GM19043 (cell line): Measurements from ENCODE around the gene PRDM2.

Experiments used
- ATAC-seq: cut with Tn5 transposase; IDR thresholded peaks from one replicate; pipeline ENCODE4 v1.9.1; 2021; ENCODE audit warnings: low read depth; ENCODE audit not compliant: unreplicated experiment

The PRDM2 gene

GRCh38 chr1:13828454-13829151 lies 128.6 kb downstream of the PRDM2 start:
- peak; percentile 63 for ATAC-seq

GRCh38 chr1:13829152-13829769 lies 129.3 kb downstream of the PRDM2 start:
- ATAC-seq = no peak

GRCh38 chr1:13830170-13830569 lies 130.2 kb downstream of the PRDM2 start:
- ATAC-seq = no peak

- ATAC-seq = no peak
Observed at GRCh38 chr1:13830616-13831280, 130.8 kb downstream of the PRDM2 start.

GRCh38 chr1:13832100-13832499 lies 132.1 kb downstream of the PRDM2 start:
- no peak for ATAC-seq

GRCh38 chr1:13832536-13832935 lies 132.5 kb downstream of the PRDM2 start:
- ATAC-seq = no peak

GRCh38 chr1:13836136-13836535 lies 136.1 kb downstream of the PRDM2 start:
- ATAC-seq = no peak

GRCh38 chr1:13836631-13837030 lies 136.6 kb downstream of the PRDM2 start:
- no peak for ATAC-seq

- no peak for ATAC-seq
Observed at GRCh38 chr1:13838236-13838635, 138.2 kb downstream of the PRDM2 start.

- ATAC-seq = no peak
Observed at GRCh38 chr1:13842497-13842896, 142.5 kb downstream of the PRDM2 start.

GRCh38 chr1:13851726-13852125 lies 151.7 kb downstream of the PRDM2 start:
- ATAC-seq = no peak

- ATAC-seq = no peak
Observed at GRCh38 chr1:13855554-13855953, 155.6 kb downstream of the PRDM2 start.

- no peak for ATAC-seq
Observed at GRCh38 chr1:13860031-13860430, 160.0 kb downstream of the PRDM2 start.

- ATAC-seq = no peak
Observed at GRCh38 chr1:13864760-13865159, 164.8 kb downstream of the PRDM2 start.

GRCh38 chr1:13865851-13866250 lies 165.9 kb downstream of the PRDM2 start:
- no peak for ATAC-seq

GRCh38 chr1:13867603-13868002 lies 167.6 kb downstream of the PRDM2 start:
- no peak for ATAC-seq

GRCh38 chr1:13869172-13869797 lies 169.3 kb downstream of the PRDM2 start:
- no peak for ATAC-seq

- no peak for ATAC-seq
Observed at GRCh38 chr1:13871413-13871812, 171.4 kb downstream of the PRDM2 start.

GRCh38 chr1:13871886-13872285 lies 171.9 kb downstream of the PRDM2 start:
- ATAC-seq = no peak

- no peak for ATAC-seq
Observed at GRCh38 chr1:13873032-13873431, 173.0 kb downstream of the PRDM2 start.
